HG03025 (cell line): ENCODE results near the gene KRTAP12-3.
"Not testable (repeated sequence)": the region's sequence is repeated elsewhere in the genome, so short reads cannot be mapped to it uniquely, and the experiment has no call there.

Source experiments
- ATAC-seq: cut with Tn5 transposase; IDR thresholded peaks from one replicate; pipeline ENCODE4 v1.9.1; 2021; ENCODE audit warnings: mild to moderate bottlenecking, moderate library complexity; ENCODE audit not compliant: unreplicated experiment, low FRiP score

KRTAP12-3 gene

GRCh38 chr21:44681861-44682579, 24.3 kb downstream of the KRTAP12-3 start, which contains the start of gene KRTAP12-1:
Gene KRTAP12-1 (minus strand): TSS chr21:44682163. CDS start chr21:44682123, 40 bp downstream.
- no peak for ATAC-seq

GRCh38 chr21:44682580-44683151, 24.9 kb downstream of the KRTAP12-3 start:
- ATAC-seq, result no peak

GRCh38 chr21:44684077-44684476, 26.3 kb downstream of the KRTAP12-3 start:
- no peak for ATAC-seq

GRCh38 chr21:44684483-44684882, 26.8 kb downstream of the KRTAP12-3 start:
- ATAC-seq, result no peak

- ATAC-seq, result not testable (repeated sequence)
These were observed 27.3 kb downstream of the KRTAP12-3 start for GRCh38 chr21:44685050-44685449.

GRCh38 chr21:44686000-44686781, 28.5 kb downstream of the KRTAP12-3 start:
- no peak for ATAC-seq

- ATAC-seq, result no peak
These were observed 29.3 kb downstream of the KRTAP12-3 start for GRCh38 chr21:44686843-44687561.

- no peak for ATAC-seq
These were observed 29.9 kb downstream of the KRTAP12-3 start for GRCh38 chr21:44687671-44688070.

GRCh38 chr21:44689740-44690139, 32.0 kb downstream of the KRTAP12-3 start:
- ATAC-seq, result not testable (repeated sequence)

- ATAC-seq, result no peak
These were observed 34.0 kb downstream of the KRTAP12-3 start for GRCh38 chr21:44691686-44692085.

- no peak for ATAC-seq
These were observed 35.2 kb downstream of the KRTAP12-3 start for GRCh38 chr21:44692798-44693512.

GRCh38 chr21:44694776-44695175, 37.0 kb downstream of the KRTAP12-3 start:
- no peak for ATAC-seq

GRCh38 chr21:44695184-44695583, 37.5 kb downstream of the KRTAP12-3 start:
- no peak for ATAC-seq

GRCh38 chr21:44695641-44696040, 37.9 kb downstream of the KRTAP12-3 start:
- no peak for ATAC-seq

GRCh38 chr21:44696572-44696971, 38.8 kb downstream of the KRTAP12-3 start:
- no peak for ATAC-seq

GRCh38 chr21:44697172-44697810, 39.6 kb downstream of the KRTAP12-3 start, which contains the start of gene KRTAP10-12:
Gene KRTAP10-12 (plus strand): TSS chr21:44697172. CDS start chr21:44697202, 30 bp downstream.
- ATAC-seq, result not testable (repeated sequence)

GRCh38 chr21:44697811-44698734, 40.3 kb downstream of the KRTAP12-3 start:
- ATAC-seq, result no peak

GRCh38 chr21:44699502-44700001, 41.8 kb downstream of the KRTAP12-3 start:
- ATAC-seq, result no peak
